ENCODE results near the gene SLC37A1.

The SLC37A1 gene

DNA sequence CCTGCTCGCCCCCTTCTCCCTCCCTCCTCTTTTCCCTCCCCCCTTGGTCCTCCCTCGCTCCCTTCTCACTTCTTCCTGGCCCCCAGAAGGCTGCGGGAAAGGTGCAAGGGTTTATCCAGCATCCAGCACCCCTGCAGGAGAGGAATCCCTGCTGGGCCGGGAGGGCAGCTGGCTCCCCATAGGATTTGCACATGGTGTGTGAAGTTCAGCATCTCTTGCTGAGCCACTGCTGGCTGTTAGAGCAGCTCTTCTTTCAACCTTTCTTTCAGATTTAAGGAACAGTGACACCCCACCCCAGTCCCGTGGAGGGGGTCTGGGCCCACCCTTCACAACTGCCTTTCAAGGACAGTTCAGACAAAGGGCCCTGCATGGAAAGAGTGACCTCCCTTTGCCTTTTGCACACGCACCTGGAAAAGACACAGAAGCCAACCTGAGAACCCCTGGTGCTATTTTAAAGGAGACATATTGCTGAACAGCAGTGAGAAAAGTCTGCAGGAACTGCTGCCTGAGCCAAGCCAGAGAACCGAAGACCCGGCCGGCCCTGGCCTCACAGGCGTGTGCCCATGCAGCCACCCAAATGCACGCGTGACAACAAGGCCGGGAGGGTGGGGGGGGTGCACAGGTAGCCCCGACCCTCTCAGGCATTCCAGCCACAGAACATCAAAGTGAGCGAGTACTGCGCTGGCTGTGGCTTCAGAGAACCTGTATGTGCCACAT is 66.6 kb downstream of the SLC37A1 start:
- no peak for DNase-seq

DNA sequence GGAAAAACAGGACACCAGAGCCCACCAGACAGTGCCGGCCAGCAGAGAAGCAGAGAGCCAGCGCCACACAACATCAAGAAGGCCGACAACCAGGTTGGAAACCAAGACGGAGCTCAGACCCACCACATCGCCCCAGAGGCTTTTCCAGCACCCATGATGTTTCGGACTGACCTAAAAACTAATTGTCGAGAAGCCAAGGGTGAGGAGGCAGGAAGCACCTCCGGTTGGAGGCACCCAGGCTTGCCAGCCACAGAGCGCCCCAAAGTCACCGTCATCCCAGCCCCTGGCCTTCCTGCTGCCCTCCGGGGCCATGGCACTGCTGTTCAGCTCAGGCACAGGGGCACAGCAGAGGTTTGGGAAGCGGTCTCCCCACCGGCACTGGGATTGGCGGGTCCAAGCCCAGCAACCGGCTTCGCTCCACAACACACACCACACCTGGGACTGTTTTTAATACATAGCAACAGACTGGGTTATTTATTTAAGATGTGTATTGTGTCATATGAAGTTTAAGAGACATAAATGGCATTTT is 67.2 kb downstream of the SLC37A1 start:
- DNase-seq: no peak

GRCh38 chr21:42581336-42581992 is 67.8 kb downstream of the SLC37A1 start:
- no peak for DNase-seq

GRCh38 chr21:42581993-42582786 is 68.5 kb downstream of the SLC37A1 start:
- DNase-seq: no peak

GRCh38 chr21:42582787-42583476 is 69.3 kb downstream of the SLC37A1 start:
- DNase-seq: no peak

- no peak for DNase-seq
Measured at GRCh38 chr21:42583477-42584295, 70.0 kb downstream of the SLC37A1 start.

DNA sequence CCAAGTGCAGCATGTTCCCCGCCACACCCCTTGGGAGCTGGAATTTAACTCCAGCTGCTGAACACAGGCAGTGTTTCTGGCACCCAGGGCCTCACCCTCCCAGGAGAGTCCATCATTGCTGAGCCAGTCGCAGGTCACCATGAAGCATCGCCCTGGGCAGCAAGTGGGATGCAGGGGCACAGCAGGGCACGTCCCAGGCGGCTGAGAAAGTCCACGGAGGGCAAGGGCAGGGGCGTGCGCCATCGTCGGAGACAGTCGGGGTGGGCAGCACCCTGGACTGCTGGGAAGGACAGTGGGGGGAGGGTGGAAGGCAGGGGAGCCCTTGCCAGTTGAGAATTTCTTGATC is 70.6 kb downstream of the SLC37A1 start:
- DNase-seq: no peak

- DNase-seq: no peak
Measured at GRCh38 chr21:42585881-42586280, 72.2 kb downstream of the SLC37A1 start.

DNA sequence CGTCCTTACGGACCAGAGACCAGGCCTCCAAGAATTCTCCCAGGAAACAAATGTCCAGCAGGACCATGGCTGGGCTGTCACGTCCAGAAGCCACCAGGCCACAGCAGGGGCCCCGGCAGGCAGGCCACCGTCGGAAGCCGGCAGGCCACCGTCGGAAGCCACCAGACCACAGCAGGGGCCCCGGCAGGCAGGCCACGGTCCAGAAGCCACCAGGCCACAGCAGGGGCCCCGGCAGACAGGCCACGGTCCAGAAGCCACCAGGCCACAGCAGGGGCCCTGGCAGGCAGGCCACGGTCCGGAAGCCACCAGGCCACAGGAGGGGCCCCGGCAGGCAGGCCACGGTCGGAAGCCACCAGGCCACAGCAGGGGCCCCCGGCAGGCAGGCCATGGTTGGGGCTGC is 72.8 kb downstream of the SLC37A1 start:
- no peak for DNase-seq

DNA sequence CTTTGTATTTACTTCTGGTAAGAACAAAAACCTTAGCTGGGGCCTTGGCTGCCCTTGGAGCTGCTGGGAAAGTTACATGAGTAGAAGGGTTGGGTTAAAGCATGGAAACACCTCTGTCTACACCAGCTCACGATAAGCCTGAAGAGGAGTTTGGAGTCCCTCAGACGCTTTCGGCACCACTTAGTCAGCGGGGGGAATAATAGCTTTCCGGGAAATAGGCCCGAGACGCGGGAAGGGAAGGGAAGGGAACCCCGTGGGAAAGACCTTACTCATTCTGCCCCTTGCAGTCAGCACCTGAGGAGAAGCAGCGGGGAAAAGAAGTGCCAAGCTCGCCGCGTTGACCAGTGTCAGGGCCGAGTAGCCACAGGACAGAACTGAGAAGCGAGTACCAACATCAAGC is 73.4 kb downstream of the SLC37A1 start:
- no peak for DNase-seq

GRCh38 chr21:42590431-42591131 is 76.9 kb downstream of the SLC37A1 start:
- DNase-seq: no peak

GRCh38 chr21:42591170-42591869 is 77.7 kb downstream of the SLC37A1 start:
- DNase-seq: no peak

DNA sequence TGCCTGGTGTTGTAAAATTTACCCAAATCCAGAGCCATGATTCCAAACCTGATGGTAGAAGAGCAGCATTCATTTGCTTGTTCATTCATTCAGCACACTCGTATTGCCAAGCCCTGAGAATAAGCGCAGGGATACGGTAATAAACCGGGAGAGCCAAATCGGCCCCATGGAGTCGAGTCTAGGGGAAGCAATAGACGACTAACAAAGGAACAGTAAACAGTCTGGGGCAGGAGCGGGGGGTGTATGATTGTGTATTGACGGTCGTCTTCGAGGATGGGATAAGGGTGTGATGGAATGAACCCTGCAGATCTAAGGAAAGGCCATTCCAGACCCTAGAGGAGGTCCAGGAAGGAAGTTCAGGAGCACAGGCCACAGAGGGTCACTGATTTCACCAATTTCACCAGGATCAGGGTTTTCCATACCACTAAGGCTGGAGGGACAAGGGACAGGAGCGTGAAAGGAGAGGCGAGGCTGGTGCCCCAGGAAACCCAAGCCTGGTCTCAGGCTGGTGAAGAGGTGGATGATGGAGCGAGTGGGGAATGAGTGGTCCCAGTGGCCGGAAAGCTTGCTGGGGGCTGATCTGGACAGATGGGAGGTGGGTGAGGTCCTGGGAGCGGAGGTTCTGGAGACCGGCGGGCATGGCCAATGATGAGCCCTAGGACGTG is 78.6 kb downstream of the SLC37A1 start:
- DNase-seq: no peak

GRCh38 chr21:42593007-42593814 is 79.6 kb downstream of the SLC37A1 start:
- DNase-seq: peak; percentile 34

DNA sequence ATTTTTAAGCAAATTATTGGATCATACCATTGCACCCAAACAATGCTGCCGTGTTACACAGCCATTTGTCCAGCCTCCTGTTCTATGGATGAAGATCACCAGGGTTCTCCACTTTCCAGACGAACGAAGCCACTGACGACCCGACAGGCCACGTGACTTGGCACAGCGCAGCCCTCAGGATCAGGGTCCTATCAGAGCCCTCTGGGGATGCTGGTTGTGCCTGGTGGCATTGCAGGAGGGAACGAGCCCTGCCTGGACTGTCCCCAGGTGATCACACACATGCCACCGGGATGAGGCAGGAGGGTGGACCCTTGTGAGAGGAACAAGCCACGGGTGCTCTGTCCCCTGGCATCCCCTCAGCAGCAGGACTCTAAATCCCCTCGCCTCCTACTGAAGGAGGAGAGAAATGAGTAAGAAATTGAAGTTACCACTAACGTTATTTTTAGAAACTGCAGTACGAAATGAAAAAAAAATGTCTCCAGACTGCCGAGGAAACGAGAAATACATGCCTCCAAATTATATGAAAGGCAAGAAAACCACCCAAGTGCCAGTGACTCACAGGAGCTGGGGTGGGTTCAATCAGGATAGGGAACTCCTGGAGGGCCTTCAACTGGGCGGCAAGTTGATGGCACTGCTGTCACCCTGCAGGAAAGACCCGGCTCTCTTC is 81.1 kb downstream of the SLC37A1 start:
- DNase-seq: no peak

- no peak for DNase-seq
Measured at GRCh38 chr21:42595283-42596187, 81.9 kb downstream of the SLC37A1 start.

DNA sequence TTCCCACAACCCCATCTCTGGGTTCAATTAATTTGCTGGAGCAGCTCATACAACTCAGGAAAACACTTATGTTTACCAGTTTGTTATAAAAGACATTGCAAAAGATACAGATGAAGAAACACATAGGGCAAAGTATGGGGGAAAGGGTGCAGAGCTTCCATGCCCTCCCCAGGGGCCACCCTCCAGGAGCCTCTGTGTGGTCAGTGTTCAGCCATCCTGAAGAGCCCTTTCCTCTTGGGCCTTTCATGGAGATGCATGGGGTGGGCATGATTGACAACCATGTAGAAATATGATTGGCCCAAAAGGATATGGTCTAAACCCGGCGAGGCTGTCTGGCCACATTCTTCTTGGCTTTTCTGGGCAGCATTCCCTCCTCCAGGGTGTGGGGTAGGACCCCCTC is 83.0 kb downstream of the SLC37A1 start:
- DNase-seq: no peak

Measured in kidney glomerular epithelial cell (primary cell).